Activated T-cell treated with anti-CD3 and anti-CD28 coated beads for 24 hours (primary cell): ENCODE data around the gene CAMTA1.

ENCODE experiments used
- DNase-seq: peaks from one replicate; pipeline ENCODE4 v3.0.0-alpha.2; 2020; ENCODE audit warnings: low read depth

Gene CAMTA1

DNA sequence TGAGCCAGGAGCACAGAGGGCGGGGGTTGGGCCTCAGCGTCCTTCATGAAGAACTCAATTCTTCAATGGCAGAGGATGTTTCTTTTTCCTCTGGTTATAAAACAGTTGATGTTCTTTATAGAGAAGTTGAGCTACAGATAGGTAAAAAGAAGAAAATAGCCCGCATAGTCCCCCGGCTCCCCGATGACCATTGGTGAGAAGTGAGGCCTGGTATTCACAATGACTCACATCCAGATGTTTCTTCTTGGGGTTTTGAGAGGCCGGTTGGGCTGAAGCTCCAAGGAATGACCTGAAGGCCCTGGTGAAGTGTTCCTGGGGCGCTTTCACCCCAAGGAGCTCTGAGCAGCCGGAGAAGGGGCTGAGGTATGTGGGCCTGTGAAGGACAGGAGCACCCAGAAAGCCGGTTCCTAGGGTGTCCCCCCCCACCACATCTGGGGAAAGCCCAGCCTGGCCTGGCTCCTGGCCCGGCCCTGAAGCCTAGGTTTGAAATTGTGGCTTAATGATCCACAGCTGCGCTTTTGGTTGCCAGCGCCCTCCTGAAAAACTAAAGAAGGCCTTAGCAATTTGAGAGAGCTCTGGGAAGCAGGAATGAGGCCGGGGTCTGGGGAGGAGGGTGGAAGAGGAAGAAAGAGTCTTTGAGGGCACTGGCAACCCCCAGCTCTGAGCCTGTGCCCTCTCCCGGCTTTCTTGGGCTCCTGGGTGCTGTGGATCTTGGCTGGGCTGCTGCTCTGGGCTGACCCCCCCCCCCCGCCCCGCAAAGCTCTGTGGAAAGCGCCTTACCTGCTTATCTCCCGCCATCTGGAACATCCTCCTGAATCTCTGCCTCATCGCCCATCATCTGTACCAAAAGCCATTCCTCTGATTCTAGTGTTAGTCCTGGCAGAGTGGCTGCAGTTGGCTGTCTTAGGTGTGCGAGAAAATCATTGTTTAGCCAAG lies 444.7 kb downstream of the CAMTA1 start:
- DNase-seq, result no peak

- DNase-seq, result no peak
These were observed 447.4 kb downstream of the CAMTA1 start for GRCh38 chr1:7232441-7233236.

- no peak for DNase-seq
These were observed 447.9 kb downstream of the CAMTA1 start for GRCh38 chr1:7233237-7233540.

GRCh38 chr1:7233646-7234470 lies 448.6 kb downstream of the CAMTA1 start:
- no peak for DNase-seq

GRCh38 chr1:7234471-7234755 lies 449.2 kb downstream of the CAMTA1 start:
- DNase-seq, result no peak

- no peak for DNase-seq
These were observed 450.7 kb downstream of the CAMTA1 start for GRCh38 chr1:7235871-7236517.

DNA sequence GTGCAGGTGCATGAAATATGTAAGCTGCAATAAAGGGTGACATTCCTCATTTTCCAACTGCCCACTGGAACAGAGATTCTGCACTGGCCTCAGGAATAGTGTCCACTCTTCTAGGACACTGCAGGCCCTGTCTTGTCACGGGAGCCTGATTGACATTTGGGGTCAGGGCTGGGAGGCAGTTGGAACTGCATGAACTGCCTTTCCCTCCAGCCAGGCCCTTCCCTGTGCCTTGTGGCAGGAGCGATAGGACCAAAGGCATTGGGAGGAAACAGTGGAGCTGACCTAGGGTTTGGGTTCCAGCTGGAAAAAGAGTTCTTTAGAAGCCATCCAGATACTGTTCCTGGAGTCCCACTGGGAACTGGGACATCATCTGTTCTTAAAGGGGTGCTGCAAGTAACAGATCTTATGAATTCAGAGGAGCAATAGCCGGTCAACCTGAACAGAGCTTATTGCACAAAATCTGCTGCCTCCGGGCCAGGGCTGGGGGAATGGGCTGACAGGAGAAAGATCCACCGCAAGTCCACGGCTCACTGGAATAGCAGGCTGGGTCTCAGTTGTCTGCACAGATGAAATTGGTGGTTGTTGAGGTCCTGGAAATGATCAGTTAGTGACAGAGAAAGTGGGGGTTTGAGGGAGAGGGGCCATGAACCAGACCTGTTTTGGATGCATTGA lies 451.7 kb downstream of the CAMTA1 start:
- no peak for DNase-seq

DNA sequence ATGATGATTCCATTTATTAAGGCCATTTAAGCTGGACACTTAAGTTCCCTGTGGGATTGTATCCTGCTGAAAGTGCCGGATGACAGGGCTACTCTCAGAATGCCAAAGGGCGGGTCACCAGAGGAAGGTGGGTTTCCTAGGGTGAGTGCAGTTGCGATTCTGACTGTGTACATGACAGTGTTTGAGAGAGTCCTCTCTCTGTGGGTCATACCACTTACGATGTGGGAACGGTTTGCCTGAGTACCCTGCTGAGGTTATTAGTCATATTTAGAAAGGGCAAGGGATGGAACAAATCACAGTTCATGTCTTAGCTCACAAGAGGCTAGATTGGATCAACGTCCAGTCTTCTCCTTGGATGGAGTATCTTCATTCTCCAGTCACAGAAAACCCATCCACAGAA lies 461.9 kb downstream of the CAMTA1 start:
- DNase-seq, result no peak

- no peak for DNase-seq
These were observed 462.7 kb downstream of the CAMTA1 start for GRCh38 chr1:7247791-7248548.

- no peak for DNase-seq
These were observed 463.4 kb downstream of the CAMTA1 start for GRCh38 chr1:7248549-7249199.

- no peak for DNase-seq
These were observed 464.3 kb downstream of the CAMTA1 start for GRCh38 chr1:7249516-7249915.

DNA sequence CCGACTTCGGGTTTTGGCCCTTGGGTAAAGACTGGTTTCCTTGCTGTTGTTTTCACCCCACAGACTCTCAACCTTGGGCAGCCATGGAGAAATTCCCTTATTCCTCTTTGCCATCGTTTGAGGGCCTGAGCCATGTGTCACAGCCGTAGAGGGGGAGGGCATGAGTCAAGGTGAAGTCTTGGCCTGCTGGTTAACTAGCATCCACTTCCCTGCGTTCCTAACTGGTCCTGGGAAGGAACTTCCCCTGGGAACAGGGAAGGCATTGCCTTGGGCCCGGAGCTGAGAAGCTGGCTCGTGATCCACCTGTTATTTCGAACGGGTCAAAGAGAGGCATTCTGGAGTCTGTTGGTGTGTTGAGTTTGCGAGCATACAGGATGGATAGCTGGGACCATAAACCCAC lies 464.9 kb downstream of the CAMTA1 start:
- no peak for DNase-seq

DNA sequence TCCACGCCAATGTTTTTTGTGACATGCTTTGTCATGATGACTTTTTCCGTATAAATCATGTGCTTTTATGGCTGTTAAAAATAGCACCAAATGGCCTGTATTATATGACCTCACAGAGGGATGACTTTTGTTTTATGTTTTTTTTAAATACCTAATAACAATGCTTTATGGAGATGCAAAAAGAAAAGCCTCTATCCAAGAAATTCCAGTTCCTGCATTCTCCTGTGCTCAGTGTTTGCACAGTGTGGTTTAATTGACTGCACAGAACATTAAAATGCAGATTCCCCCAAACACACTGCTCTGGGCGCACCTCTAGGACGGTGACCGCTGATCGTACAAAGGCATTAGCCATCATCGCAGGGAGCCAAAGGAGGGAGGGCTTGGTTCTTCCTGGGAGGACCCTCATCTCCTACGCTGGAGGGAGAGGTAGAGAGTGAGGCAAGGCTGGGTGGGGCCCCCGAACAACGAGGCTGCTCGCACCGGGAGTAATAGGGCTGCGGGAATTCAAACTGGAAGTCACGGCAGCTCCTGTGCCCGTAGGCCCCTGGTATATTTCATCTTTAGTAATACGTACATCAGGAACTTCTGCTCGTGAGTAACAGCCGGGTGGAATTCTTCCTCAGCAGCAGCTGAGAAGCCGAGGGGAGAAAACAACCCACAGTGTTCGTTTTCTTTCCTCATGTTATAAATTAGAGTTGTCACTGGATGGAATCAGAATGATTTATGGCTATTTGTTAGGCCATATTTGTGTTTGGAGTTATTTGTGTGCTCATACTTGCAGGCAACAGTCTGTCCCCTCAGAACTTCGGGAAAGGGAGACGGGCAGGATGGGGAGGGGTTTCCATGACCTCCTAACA lies 465.6 kb downstream of the CAMTA1 start:
- DNase-seq, result no peak

DNA sequence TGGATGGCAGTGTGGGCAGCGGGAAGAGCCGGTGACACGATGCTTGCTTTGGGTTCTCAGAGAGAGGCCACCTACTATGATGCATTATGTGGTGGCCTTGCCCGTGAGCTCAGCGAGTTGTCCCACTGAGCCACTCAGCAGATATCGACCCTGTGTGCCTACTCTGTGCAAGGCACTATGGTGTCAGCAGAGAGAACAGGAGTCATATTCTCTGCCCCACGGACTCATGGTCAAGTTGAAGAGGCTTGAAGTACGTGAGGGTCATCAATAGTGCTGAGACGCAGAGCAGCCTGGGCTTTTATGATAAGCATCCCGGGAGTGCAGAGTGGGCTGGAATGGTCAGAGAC lies 466.2 kb downstream of the CAMTA1 start:
- no peak for DNase-seq

- DNase-seq, result no peak
These were observed 467.3 kb downstream of the CAMTA1 start for GRCh38 chr1:7252411-7253117.

DNA sequence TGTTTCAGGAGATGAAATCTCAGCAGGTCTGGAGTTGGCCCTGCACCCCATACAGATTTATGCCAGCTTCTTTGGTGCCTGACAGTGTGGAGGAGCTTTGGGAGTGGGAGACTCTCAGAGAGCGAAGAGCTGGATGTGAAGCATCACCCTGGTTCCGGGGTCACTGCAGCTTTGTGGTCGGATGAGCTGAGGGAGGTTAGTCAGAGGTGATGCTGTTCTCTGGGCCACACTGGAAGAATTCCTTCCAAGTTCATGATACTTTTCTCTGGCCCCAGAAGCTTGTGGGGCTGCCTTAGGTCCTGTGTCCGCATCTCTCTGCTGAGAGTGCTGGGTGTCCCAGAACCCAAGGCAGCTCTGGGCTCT lies 467.8 kb downstream of the CAMTA1 start:
- DNase-seq, result no peak

DNA sequence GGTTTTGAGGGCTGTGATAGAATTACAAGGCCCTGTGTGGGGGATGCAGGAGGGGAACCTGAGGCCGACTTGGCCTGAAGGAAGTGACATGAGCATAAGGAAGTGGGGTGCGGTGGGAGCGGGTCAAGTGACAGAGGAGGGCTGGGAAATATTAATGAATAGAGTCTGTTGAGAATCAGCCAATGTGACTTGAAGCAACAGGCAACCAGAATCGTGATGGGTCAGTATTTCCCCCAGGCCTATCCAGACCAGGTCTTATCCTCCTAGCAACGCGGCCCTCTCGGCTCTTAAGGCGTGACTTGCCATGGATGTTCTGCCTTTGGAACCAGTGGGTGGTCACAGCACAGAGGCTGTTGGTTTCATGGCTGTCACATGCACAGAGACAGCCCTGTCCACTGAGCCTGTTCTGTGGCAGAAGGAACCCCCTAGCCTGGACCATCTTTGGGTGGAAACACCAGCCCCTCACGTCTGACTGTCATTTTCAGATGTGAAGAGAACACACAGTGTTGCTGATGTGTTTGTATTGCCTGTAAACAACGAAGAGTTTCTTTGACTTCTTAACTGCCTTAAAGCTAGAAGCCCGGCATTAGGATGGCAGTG lies 468.8 kb downstream of the CAMTA1 start:
- no peak for DNase-seq

- no peak for DNase-seq
These were observed 470.2 kb downstream of the CAMTA1 start for GRCh38 chr1:7255303-7256058.
